ENCODE data around the gene MAPK7. TPM values are rescaled to one million over a fixed set of nuclear protein-coding genes. Genes with fewer than 3 reads are reported as not detected.

MAPK7 gene
- total and polyA plus RNA-seq, 2 of the 8 experiments (the other 6 are each of a cell fraction or from before 2014, with no cell fraction given): 15.2 to 28.1 TPM

DNA sequence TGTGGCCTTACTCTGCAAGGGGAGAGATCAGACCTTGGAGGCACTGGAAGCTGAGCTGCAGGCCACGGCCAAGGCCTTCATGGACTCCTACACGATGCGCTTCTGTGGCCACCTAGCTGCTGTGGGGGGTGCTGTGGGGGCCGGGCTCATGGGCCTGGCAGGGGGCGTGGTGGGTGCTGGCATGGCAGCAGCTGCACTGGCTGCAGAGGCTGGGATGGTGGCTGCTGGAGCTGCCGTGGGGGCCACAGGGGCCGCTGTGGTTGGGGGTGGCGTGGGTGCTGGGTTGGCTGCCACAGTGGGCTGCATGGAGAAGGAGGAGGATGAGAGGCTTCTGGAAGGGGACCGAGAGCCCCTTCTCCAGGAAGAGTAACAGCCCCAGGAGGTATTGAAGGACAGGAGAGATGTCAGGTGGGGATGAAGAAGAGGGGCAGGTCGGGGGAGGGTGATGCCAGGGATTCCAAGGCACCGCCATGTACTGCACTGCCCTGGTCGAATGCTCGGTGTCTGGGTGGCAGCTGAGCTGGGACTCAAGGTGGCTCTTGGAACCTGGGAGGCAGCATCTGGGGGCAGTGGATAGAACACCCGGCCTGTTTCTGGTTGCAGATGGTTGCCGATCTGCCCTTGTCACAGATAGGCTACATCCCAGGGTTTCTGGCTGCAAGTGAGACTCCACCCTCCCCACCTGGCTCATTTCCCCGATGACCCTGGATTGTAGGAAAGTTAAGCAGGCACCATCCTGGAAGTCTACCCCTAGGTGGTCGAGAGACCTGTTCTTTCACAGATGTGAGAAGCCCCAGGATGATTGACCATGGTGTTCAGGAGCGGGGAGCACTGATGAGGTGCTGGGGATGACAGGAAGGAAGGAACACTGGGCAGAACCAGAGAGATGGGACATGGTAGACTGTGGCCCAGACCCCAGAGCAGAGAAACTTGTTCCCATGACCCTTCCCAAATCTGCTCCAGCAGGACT lies 37.8 kb downstream of the MAPK7 start:
- H3K23ac ChIP-seq (ENCODE audit: insufficient read length): no peak overlapping the region
- no peak overlapping the region for H2BK15ac ChIP-seq (ENCODE audit: low read length)
- H2AK5ac ChIP-seq (ENCODE audit: low read depth, low read length): no peak overlapping the region
- DNase-seq (ENCODE audit: low read depth in 1 of 2, low spot score in 2 of 2) (no peak), FAIRE-seq (no peak)
- no peak overlapping the region for H2BK120ac ChIP-seq (replicated peaks; ENCODE audit: low read depth, low read length)
- peaks cover 0 to 6% (median 5%) of the 10 kb centered on the region in 4 experiments; a peak in 4 of 7 replicates for H3K4me1 ChIP-seq (replicated peaks in 1 of 4; ENCODE audit: control insufficient read depth in 3 of 4, insufficient read depth in 4 of 4, low read length in 3 of 4)
- H2AFZ ChIP-seq (ENCODE audit: low read length): no peak overlapping the region
- H3K4me3 ChIP-seq (ENCODE audit: extremely low read depth in 1 of 4, insufficient read depth in 2 of 4, low read depth in 3 of 4, low read length in 4 of 4): no peak overlapping the region
- no peak overlapping the region for H3K56ac ChIP-seq (replicated peaks; ENCODE audit: insufficient read length, low read depth, low read length)
- no peaks in the 10 kb centered on the region for H3K79me1 ChIP-seq (ENCODE audit: low read depth, low read length)
- H3K18ac ChIP-seq (ENCODE audit: extremely low read depth, low read length): no peak overlapping the region
- no peak overlapping the region for H3K9ac ChIP-seq (replicated peaks in 1 of 4; ENCODE audit: extremely low read depth in 1 of 4, low read depth in 3 of 4, low read length in 3 of 4)
- H4K91ac ChIP-seq (replicated peaks; ENCODE audit: insufficient read length, low read length): no peak overlapping the region
- H2BK20ac ChIP-seq (ENCODE audit: low read length): 0 out of 2 replicates have a peak overlapping the region, but pooled peaks have one; percentile 3
- POLR2A ChIA-PET (ENCODE audit: partially characterized antibody): interaction anchor here (0.8 kb wide), 1 partner anchor 32 kb away, joined by 3 read pairs; no protein-coding TSS in a partner anchor
- H4K8ac ChIP-seq (ENCODE audit: extremely low read depth, insufficient read depth, low read length): no peak overlapping the region; the same call in none of the 2 replicates
- H4K5ac ChIP-seq (ENCODE audit: insufficient read length, low read depth, low read length): no peak overlapping the region
- no peak overlapping the region for H3K27ac ChIP-seq (ENCODE audit: low read depth, low read length)
- H3K4me2 ChIP-seq (ENCODE audit: insufficient read depth in 1 of 2, low read depth in 2 of 2, low read length in 2 of 2): no peak overlapping the region
- WGBS, 2 experiments (ENCODE audit: extremely low coverage in 1 of 2, insufficient coverage in 1 of 2, insufficient read length in 1 of 2, insufficient replicate concordance in 2 of 2, low coverage in 1 of 2, low lambda C conversion rate in 2 of 2, missing lambda C conversion rate in 1 of 2): 94% methylated on average over 16 of the region's 18 CpGs; no CpG with 5 or more reads in 1 of the 2 experiments
- H3K79me2 ChIP-seq (ENCODE audit: control insufficient read depth in 1 of 2, insufficient read depth in 2 of 2, low read length in 2 of 2): no peaks in the 10 kb centered on the region
- H3K9me3 ChIP-seq (ENCODE audit: insufficient read depth in 2 of 2, low read depth in 1 of 2, low read length in 1 of 2): no peaks in the 10 kb centered on the region
- H3K27me3 ChIP-seq (replicated peaks in 1 of 4; ENCODE audit: control insufficient read depth in 3 of 4, extremely low read depth in 1 of 4, insufficient read depth in 3 of 4, low read length in 3 of 4): peaks cover 0 to 4% (median under 1%) of the 10 kb centered on the region in 4 experiments; a peak in 2 of 7 replicates
- H2BK5ac ChIP-seq (ENCODE audit: low read depth, low read length): no peak overlapping the region
- no peak overlapping the region for H3K4ac ChIP-seq (replicated peaks; ENCODE audit: insufficient read length, low read depth, low read length)
- no peak overlapping the region for H3K14ac ChIP-seq (ENCODE audit: insufficient read length)
- CTCF ChIA-PET (ENCODE audit: partially characterized antibody): interaction anchor here (0.7 to 2.7 kb wide), 4 partner anchors 9 to 19 kb away, joined by 3 to 9 read pairs (median 6); no protein-coding TSS in a partner anchor
- TF ChIP-seq SIRT6 (IDR thresholded peaks at IDR 0.05; ENCODE audit: low read length): no peak
- no peak for TF ChIP-seq BCL11A (IDR thresholded peaks at IDR 0.05; ENCODE audit: low read depth in 2 of 2, low read length in 2 of 2)
- TF ChIP-seq RFX5 (IDR thresholded peaks at IDR 0.05; ENCODE audit: borderline replicate concordance, low read depth, low read length): no peak
- no peak for TF ChIP-seq TBP (IDR thresholded peaks at IDR 0.05; ENCODE audit: low read depth, low read length)
- no peak for TF ChIP-seq EP300 (IDR thresholded peaks at IDR 0.05; ENCODE audit: borderline replicate concordance in 1 of 2, low read depth in 2 of 2, low read length in 2 of 2)
- no peak for TF ChIP-seq POLR2AphosphoS5 (IDR thresholded peaks at IDR 0.05; ENCODE audit: low read depth, low read length)
- no peak for TF ChIP-seq HDAC6 (IDR thresholded peaks at IDR 0.05; ENCODE audit: low read depth, low read length)
- TF ChIP-seq CEBPB (IDR thresholded peaks at IDR 0.05; ENCODE audit: low read depth, low read length): no peak
- no peak for TF ChIP-seq SUZ12 (IDR thresholded peaks at IDR 0.05; ENCODE audit: low read length)
- TF ChIP-seq, protein P1, sequence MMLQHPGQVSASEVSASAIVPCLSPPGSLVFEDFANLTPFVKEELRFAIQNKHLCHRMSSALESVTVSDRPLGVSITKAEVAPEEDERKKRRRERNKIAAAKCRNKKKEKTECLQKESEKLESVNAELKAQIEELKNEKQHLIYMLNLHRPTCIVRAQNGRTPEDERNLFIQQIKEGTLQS (IDR thresholded peaks at IDR 0.05; ENCODE audit: insufficient read depth, low read depth, low read length): no peak
- H2BK12ac ChIP-seq (ENCODE audit: low read depth, low read length): no peak overlapping the region
- no peaks in the 10 kb centered on the region for H3K23me2 ChIP-seq (ENCODE audit: low read depth, low read length)
- H4K20me1 ChIP-seq (replicated peaks in 1 of 2; ENCODE audit: control insufficient read depth in 1 of 2, insufficient read depth in 2 of 2, low read length in 2 of 2): no peaks in the 10 kb centered on the region
- no peaks in the 10 kb centered on the region for H3K36me3 ChIP-seq (ENCODE audit: control insufficient read depth in 2 of 4, insufficient read depth in 4 of 4, low read length in 3 of 4)

All from H1 (cell line).